ENCODE data around the gene TRUB1. TPM values are rescaled to one million over a fixed set of nuclear protein-coding genes. Genes with fewer than 3 reads are reported as not detected.

TRUB1 gene
- total and polyA plus RNA-seq, 12 donors = 7.9 to 106 (median 52.4) TPM

- no peak for DNase-seq
- TF ChIP-seq CTCF (IDR thresholded peaks at IDR 0.05) (no peak), POLR2A (IDR thresholded peaks at IDR 0.05) (no peak)
- H3K4me1 ChIP-seq (replicated peaks in 1 of 2) = peaks cover 0 to 5% of the 10 kb centered on the region in 2 donors
- WGBS, 4 donors = 86 to 89% (median 88%) methylated on average over 8 to 9 of the region's 9 CpGs
- H3K36me3 ChIP-seq (replicated peaks in 1 of 2) = no peaks in the 10 kb centered on the region
- no peaks in the 10 kb centered on the region for H3K9me3 ChIP-seq (replicated peaks in 1 of 3)
- no peak overlapping the region for H3K4me3 ChIP-seq
- intact Hi-C loops (cut with DNase I) = no loop called here
- H3K27me3 ChIP-seq = no peaks in the 10 kb centered on the region
- no peak overlapping the region for H3K27ac ChIP-seq
Measured at GRCh38 chr10:115018185-115018931, 80.4 kb downstream of the TRUB1 start.

- TF ChIP-seq CTCF (IDR thresholded peaks at IDR 0.05) (no peak), POLR2A (IDR thresholded peaks at IDR 0.05) (no peak)
- WGBS, 4 donors = 88 to 99% (median 91%) methylated on average over 2 of the region's 2 CpGs
- Histone ChIP-seq H3K4me3 (no peak overlapping the region), H3K36me3 (replicated peaks in 1 of 2) (no peaks in the 10 kb centered on the region), H3K9me3 (replicated peaks in 1 of 3) (no peaks in the 10 kb centered on the region), H3K27me3 (no peaks in the 10 kb centered on the region), H3K4me1 (replicated peaks in 1 of 2) (peaks cover 0 to 10% of the 10 kb centered on the region in 2 donors), H3K27ac (no peak overlapping the region)
- no peak for DNase-seq
- intact Hi-C loops (cut with DNase I) = no loop called here
Measured at GRCh38 chr10:115020449-115020848, 82.5 kb downstream of the TRUB1 start.

GRCh38 chr10:115022733-115023132 is 84.7 kb downstream of the TRUB1 start:
- Histone ChIP-seq H3K4me3 (no peak overlapping the region), H3K36me3 (replicated peaks in 1 of 2) (no peaks in the 10 kb centered on the region), H3K4me1 (replicated peaks in 1 of 2) (peaks cover 0 to 10% of the 10 kb centered on the region in 2 donors), H3K9me3 (replicated peaks in 1 of 3) (no peaks in the 10 kb centered on the region), H3K27ac (no peak overlapping the region), H3K27me3 (no peaks in the 10 kb centered on the region)
- no peak for TF ChIP-seq CTCF (IDR thresholded peaks at IDR 0.05)
- TF ChIP-seq POLR2A (IDR thresholded peaks at IDR 0.05) = no peak
- 80 to 86% (median 85%) methylated on average over 5 of the region's 5 CpGs for WGBS, 4 donors
- intact Hi-C loops (cut with DNase I) = no loop called here
- DNase-seq = no peak

- WGBS, 4 donors = 83 to 87% (median 85%) methylated on average over 8 of the region's 8 CpGs
- no peak for DNase-seq
- intact Hi-C loops (cut with DNase I) = no loop called here
- Histone ChIP-seq H3K27ac (peak overlapping the region in 1 of 5 donors; percentile 38), H3K9me3 (replicated peaks in 1 of 3) (no peaks in the 10 kb centered on the region), H3K4me1 (replicated peaks in 1 of 2) (peaks cover 0 to 10% of the 10 kb centered on the region in 2 donors), H3K4me3 (no peak overlapping the region), H3K27me3 (no peaks in the 10 kb centered on the region), H3K36me3 (replicated peaks in 1 of 2) (no peaks in the 10 kb centered on the region)
- TF ChIP-seq CTCF (IDR thresholded peaks at IDR 0.05) (no peak), POLR2A (IDR thresholded peaks at IDR 0.05) (no peak)
Measured at GRCh38 chr10:115023715-115024114, 85.7 kb downstream of the TRUB1 start.
